IPS-18a (cell line): ENCODE measurements around the gene POLR3A.
A peak's percentile ranks its signal among the peaks of the same experiment; 100 is the strongest.
"Not testable (repeated sequence)": the region's sequence is repeated elsewhere in the genome, so short reads cannot be mapped to it uniquely, and the experiment has no call there.

Source experiments
- H3K27ac ChIP-seq: one replicate; pipeline ENCODE4 v1.5.1; 2013; ENCODE audit warnings: low read length
- H3K27me3 ChIP-seq: one replicate; pipeline ENCODE4 v1.6.1; 2013; ENCODE audit warnings: mild to moderate bottlenecking, low read length; ENCODE audit not compliant: control insufficient read depth, insufficient read depth
- H3K36me3 ChIP-seq: one replicate; pipeline ENCODE4 v1.6.1; 2013; ENCODE audit warnings: low read depth, low read length; ENCODE audit not compliant: control insufficient read depth
- H3K4me1 ChIP-seq: one replicate; pipeline ENCODE4 v1.6.1; 2013; ENCODE audit warnings: low read depth, low read length; ENCODE audit not compliant: control insufficient read depth
- H3K4me3 ChIP-seq: one replicate; pipeline ENCODE4 v1.5.1; 2013; ENCODE audit warnings: low read length
- H3K9ac ChIP-seq: one replicate; pipeline ENCODE4 v1.6.1; 2013; ENCODE audit warnings: mild to moderate bottlenecking, low read length, moderate library complexity
- H3K9me3 ChIP-seq: one replicate; pipeline ENCODE4 v1.6.1; 2013; ENCODE audit warnings: low read depth, low read length; ENCODE audit not compliant: control insufficient read depth

POLR3A gene

DNA sequence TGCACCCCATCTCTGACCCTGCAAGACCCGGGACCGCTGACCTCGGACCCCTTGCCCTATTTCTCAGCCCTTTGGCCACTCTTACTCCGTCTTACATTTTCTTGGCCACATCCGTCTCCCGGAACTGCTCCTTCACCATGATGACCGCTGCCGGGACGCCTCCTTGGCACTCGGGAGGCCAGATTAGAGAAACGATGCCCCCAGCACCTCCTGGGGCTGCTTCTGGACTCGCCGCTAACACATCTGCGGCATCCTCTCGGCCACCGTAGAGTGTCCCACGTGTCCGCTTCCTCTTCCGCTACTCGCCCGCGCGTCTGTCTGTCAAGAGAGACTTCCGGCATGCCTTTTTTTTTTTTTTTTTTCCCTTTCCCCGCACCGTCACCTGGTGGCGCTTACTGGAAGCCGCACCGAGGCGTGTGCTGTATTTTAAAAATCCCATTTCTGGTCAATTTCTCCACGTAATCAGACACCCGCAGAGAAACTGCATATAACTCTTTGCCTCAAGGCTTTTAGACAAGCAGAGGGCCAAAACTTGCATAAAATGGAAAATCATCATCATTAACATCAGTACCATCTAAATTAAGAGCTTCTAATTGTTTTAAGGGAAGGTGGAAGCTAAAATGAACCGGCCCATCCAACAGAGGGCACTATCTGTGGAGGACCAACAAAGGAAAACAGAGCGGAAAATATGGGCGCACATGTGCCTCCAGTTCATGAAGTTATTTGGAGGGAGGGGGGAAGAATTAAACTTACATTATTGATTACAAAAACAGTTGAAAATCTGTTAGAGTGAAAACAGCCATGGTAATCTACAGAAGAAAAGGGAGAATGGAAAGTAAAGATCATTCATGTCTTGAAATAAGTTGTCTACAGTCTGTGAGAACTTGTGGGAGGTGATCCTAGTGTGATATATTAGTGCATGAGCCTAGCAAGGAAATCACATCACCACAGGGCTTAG, at the start of gene POLR3A:
TSS of gene POLR3A (minus strand) at position 247 of the 958 bp plus-strand sequence. CDS start at position 139, 108 bp downstream.
- H3K4me1 ChIP-seq = peaks cover 3% of the 10 kb centered on the region
- H3K27ac ChIP-seq = peak within 1 kb of the TSS; percentile 67
- H3K9ac ChIP-seq = peak within 1 kb of the TSS; percentile 93
- no peaks in the 10 kb centered on the region for H3K9me3 ChIP-seq
- H3K27me3 ChIP-seq = no peaks in the 10 kb centered on the region
- H3K36me3 ChIP-seq = peaks cover 18% of the 10 kb centered on the region
- peak within 1 kb of the TSS; percentile 96 for H3K4me3 ChIP-seq

DNA sequence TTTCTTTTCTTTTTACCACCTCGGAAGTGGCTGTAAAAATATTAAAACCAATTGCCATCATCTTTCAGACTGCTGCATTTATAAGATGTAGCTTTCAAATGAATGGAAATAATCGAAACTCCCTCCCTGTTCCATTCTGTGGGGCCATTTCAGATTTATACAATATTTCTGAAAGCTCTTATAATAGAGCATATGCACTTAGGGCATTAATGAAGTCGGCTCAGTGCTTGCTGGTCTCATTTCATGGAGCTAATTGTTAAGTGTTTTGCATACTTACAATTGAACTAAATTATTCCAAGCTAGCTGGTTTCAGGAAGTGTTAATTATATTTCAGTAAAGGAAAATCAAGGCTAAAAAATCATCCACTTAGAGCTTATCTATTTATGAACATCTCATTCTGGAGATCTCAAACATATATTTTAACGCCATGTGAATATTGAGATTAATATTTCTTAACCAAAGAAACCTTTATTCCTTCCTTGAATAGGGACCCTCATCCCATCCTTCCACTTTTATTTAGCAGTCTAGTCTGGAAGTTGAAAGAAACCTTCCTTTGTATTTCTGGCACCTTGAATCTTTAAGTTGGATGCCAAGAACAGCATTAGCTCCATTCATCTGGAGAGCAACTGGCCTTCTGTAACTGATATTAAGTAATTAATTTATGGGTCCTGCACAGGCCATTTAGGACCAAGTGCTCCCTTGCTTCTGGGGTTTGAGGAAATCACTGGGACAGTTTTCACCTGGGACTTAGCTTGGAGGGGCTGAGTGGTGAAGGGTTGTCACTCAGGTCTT, 49.4 kb upstream of the POLR3A start:
- Histone ChIP-seq H3K4me3 (no peak overlapping the region), H3K27ac (no peak overlapping the region), H3K9ac (no peak overlapping the region), H3K9me3 (no peaks in the 10 kb centered on the region), H3K4me1 (no peaks in the 10 kb centered on the region), H3K27me3 (no peaks in the 10 kb centered on the region), H3K36me3 (no peaks in the 10 kb centered on the region)

DNA sequence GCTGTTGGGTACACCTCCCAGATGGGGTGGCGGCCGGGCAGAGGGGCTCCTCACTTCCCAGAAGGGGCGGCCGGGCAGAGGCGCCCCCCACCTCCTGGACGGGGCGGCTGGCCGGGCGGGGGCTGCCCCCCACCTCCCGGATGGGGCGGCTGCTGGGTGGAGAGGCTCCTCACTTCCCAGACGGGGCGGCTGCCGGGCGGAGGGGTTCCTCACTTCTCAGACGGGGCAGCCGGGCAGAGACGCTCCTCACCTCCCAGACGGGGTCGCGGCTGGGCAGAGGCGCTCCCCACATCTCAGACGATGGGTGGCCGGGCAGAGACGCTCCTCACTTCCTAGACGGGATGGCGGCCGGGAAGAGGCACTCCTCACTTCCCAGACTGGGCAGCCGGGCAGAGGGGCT, 46.5 kb upstream of the POLR3A start:
- not testable (repeated sequence) for H3K4me3 ChIP-seq, H3K27me3 ChIP-seq, H3K9ac ChIP-seq, H3K9me3 ChIP-seq, H3K27ac ChIP-seq, H3K36me3 ChIP-seq, H3K4me1 ChIP-seq

DNA sequence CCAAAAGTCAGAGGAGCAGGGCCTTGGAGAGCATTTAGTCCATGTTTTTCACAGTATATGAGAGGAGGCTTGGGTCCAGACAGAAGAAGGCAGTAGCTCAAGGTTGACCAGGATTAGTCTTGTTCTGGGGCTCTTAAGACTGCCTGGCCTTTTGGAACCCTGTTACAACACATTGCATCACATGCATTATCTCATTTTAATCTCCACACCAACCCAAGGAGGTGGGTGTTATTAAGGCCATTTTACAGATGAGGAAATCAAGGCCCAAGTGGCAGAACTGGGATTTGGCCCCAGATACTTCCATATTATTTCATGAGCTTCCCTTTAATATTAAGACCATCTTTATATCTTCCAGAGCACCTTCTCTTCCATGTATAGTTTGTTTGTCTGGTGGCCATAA, 43.2 kb upstream of the POLR3A start:
- Histone ChIP-seq H3K27me3 (no peaks in the 10 kb centered on the region), H3K27ac (no peak overlapping the region), H3K9me3 (no peaks in the 10 kb centered on the region), H3K4me1 (no peaks in the 10 kb centered on the region), H3K4me3 (no peak overlapping the region), H3K36me3 (no peaks in the 10 kb centered on the region), H3K9ac (no peak overlapping the region)

DNA sequence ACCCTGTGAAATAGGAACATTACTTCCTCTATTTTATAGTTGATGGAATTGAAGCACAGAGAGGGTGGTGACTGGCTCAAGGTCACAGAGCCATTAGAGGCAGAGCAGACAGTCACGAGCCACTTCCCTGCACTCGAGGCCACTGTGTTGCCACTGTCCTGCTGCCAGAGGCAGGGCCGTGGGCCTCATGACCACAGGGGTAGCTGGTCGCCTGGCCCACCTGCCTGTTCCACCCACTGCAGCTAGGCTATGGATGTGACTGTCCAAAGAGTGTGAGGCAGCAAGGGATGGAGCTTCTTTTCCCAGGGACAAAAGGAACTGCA, 42.5 kb upstream of the POLR3A start:
- H3K27me3 ChIP-seq = no peaks in the 10 kb centered on the region
- no peak overlapping the region for H3K27ac ChIP-seq
- no peak overlapping the region for H3K4me3 ChIP-seq
- H3K4me1 ChIP-seq = no peaks in the 10 kb centered on the region
- H3K9ac ChIP-seq = no peak overlapping the region
- no peaks in the 10 kb centered on the region for H3K36me3 ChIP-seq
- H3K9me3 ChIP-seq = no peaks in the 10 kb centered on the region

DNA sequence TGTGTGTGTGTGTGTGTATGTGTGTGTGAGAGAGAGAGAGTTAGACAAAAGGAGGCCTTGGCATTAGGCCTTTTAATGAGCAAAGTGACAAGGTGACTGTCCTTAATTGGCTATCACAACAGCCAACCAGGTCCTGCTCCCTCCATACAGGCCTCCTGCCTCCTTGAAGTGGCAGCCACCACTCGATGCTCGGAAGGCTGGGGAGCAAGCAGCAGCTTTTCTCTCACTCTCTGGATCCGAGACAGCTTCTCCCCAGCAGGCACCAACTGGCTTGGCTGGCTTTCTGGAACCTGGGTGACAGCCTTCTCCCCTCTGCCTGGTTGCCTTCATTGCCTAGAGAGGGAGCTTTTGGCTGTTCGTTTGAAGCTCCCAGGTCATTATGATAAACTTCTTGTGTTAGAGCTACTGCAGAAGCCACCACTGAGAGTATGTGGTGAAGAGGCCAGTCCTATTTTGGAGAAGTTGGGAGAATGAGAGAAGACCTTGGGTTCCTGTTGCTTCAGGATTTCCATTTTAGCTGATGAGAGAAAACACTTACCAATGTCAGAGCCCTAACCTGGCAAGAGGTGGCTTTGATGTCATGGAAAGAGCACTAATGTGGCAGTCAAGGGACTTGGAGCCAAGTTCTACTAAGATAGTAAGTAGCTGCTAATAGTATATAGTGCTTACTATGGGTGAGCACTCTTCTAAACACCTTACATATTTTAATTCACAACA, 42.0 kb upstream of the POLR3A start:
- Histone ChIP-seq H3K4me3 (no peak overlapping the region), H3K9me3 (no peaks in the 10 kb centered on the region), H3K27ac (no peak overlapping the region), H3K4me1 (no peaks in the 10 kb centered on the region), H3K27me3 (no peaks in the 10 kb centered on the region), H3K36me3 (no peaks in the 10 kb centered on the region), H3K9ac (no peak overlapping the region)

DNA sequence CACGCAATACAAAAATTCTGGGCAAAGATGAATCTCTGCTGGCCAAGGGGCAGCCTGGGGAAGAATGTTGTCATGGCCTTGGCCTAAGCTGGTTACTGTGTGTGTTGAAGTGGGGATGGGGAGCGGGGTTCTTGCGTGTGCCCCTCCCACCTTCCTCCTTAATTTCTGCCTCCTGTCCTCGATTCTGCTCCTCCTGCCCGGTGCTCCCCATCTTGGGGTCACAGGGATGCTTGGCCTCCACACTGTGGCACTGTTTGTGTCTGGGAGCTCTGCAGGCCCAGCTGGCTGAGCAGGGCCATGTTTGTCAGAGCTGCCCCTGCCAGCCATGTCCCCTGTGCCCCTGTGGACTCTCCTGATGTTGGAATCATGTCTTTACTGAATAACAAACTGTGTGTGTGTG, 41.4 kb upstream of the POLR3A start:
- H3K9ac ChIP-seq = no peak overlapping the region
- H3K4me1 ChIP-seq = no peaks in the 10 kb centered on the region
- H3K36me3 ChIP-seq = no peaks in the 10 kb centered on the region
- no peaks in the 10 kb centered on the region for H3K9me3 ChIP-seq
- no peak overlapping the region for H3K27ac ChIP-seq
- no peaks in the 10 kb centered on the region for H3K27me3 ChIP-seq
- H3K4me3 ChIP-seq = no peak overlapping the region

DNA sequence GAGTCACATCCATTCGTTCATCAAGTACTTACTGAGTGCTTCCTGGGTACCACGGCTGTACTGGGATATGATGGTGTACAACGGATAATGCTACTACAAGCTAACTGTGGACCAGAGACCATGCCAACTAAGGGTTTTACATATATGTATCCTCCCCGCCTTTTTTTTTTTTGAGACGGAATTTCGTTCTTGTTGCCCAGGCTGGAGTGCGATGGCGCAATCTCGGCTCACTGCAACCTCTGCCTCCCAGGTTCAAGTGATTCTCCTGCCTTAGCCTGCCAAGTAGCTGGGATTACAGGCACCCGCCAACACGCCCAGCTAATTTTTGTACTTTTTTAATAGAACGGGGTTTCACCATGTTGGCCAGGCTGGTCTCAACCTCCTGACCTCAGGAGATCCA, 40.7 kb upstream of the POLR3A start:
- H3K9ac ChIP-seq, H3K4me3 ChIP-seq, H3K36me3 ChIP-seq, H3K27ac ChIP-seq, H3K9me3 ChIP-seq, H3K4me1 ChIP-seq, H3K27me3 ChIP-seq: not testable (repeated sequence)

DNA sequence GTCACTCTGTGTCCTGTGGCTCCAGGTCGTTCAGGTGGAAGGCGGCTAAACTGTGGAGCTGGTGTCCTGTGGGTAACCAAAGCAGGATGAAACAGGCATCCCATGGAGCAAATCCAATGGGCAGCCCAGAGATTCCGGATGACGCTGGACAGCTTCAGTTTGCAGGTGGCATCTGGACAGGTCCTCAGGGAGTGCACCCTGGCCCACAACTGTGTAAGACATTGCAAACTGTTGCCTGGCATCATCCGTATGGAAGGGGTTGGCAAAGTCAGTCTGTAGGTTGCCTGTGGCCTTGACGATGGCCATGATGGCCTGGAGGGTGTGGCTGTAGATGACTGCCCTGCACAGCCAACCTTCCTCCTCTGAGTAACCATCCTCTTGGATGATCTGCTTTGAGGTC, 39.8 kb upstream of the POLR3A start:
- Histone ChIP-seq H3K9me3 (no peaks in the 10 kb centered on the region), H3K36me3 (no peaks in the 10 kb centered on the region), H3K4me3 (no peak overlapping the region), H3K27me3 (no peaks in the 10 kb centered on the region), H3K9ac (no peak overlapping the region), H3K27ac (no peak overlapping the region), H3K4me1 (no peaks in the 10 kb centered on the region)

DNA sequence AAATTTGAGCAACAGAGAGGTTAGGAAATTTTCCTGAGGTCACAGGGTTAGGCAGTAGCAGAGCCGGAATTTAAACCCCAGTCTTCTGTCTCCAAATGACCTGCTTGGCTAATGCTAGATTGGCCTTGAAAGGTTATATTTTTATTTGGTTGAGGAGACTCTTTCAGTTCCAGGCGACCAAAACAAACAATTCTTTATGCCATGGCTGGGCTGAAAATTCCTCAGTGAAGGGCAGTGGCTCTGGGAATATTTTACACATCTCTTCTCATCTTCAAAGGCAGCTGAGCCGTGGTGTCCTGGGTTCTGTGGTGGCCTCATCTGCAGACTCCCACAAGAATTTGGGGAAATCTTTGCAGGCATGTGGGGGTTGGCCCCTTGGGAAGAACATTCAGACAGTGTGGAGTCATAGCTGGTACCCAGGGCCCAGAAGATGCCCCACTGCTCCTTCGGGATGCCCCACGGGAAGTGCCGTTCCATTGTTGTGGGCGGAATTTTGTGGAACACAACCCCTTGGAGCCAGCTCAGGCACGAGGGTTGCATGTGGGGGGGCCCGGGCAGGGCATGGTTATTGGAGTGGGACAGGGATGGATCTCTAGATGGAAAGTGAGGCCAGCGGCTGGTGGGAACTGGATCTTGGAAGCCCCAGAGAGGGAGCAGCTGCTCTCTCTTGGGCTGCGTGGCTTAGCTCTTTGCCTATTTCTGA, 37.6 kb upstream of the POLR3A start:
- Histone ChIP-seq H3K27ac (no peak overlapping the region), H3K36me3 (no peaks in the 10 kb centered on the region), H3K27me3 (no peaks in the 10 kb centered on the region), H3K9me3 (no peaks in the 10 kb centered on the region), H3K4me1 (no peaks in the 10 kb centered on the region), H3K9ac (no peak overlapping the region), H3K4me3 (no peak overlapping the region)

DNA sequence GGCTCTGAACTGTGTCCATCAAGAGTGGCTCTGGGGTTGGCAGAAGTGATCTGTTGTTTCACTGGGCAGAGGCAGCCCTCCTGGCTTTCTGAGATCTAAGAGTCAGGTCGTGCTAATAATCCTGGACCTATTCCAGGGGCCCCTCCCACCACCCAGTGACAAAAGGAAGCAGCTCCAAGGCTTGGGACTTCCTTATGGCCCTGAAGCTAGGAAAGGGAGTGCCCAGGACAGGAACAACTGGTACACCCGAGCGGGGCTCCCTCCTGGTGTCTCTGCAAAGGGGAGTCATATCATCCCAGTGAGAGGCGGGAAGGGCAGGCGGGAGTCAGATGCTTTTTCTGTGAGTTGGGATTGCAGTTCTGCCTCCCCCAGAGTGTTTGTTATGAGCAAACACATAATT, 36.7 kb upstream of the POLR3A start:
- no peak overlapping the region for H3K9ac ChIP-seq
- H3K27ac ChIP-seq = no peak overlapping the region
- H3K36me3 ChIP-seq = no peaks in the 10 kb centered on the region
- no peaks in the 10 kb centered on the region for H3K9me3 ChIP-seq
- H3K27me3 ChIP-seq = no peaks in the 10 kb centered on the region
- H3K4me3 ChIP-seq = no peak overlapping the region
- no peaks in the 10 kb centered on the region for H3K4me1 ChIP-seq
